IMR-90 (cell line): ENCODE results near the gene PDE6H. TPM values are rescaled to one million over a fixed set of nuclear protein-coding genes. Genes with fewer than 3 reads are reported as not detected.

Source experiments
- ATAC-seq: fragments of 200-7000 bp; cut with Tn5 transposase; 2 replicates; pipeline ENCODE4 v1.9.1; 2020; ENCODE audit warnings: low read depth, mild to moderate bottlenecking, moderate library complexity
- BruUV-seq: library from RNA; stranded (reverse); fragments of 400-500 nt; replicated peaks from 2 replicates; lab custom pipeline; 2021; lab: Mats Ljungman, UMichigan
- CTCF ChIA-PET: fragments of 300-600 bp; formaldehyde crosslinking; extraction: SDS; loops from one replicate; lab custom pipeline; 2021; ENCODE audit warnings: antibody characterized with exemption; lab: Yijun Ruan, JAX
- POLR2A ChIA-PET: fragments of 300-600 bp; sonication (Branson Sonifier 250); formaldehyde crosslinking; loops from one replicate; lab custom pipeline; 2022; ENCODE audit warnings: antibody characterized with exemption; ENCODE audit not compliant: unreplicated experiment; lab: Charles Lee
- DNase-seq: peaks from one replicate; pipeline ENCODE4 v3.0.0; 2013
- H2AFZ ChIP-seq: replicated peaks from 2 replicates; pipeline ENCODE3; 2013; ENCODE audit warnings: low read length, mild to moderate bottlenecking; ENCODE audit not compliant: poor library complexity
- H2AK5ac ChIP-seq: 2 replicates; pipeline ENCODE4 v1.6.1; 2013; ENCODE audit warnings: low read depth, low read length, inconsistent platforms
- H2AK9ac ChIP-seq: replicated peaks from 2 replicates; pipeline ENCODE3; 2013; ENCODE audit warnings: mild to moderate bottlenecking, low read depth, low read length, moderate library complexity; ENCODE audit not compliant: poor library complexity
- H2BK120ac ChIP-seq: 2 replicates; pipeline ENCODE4 v1.6.1; 2013; ENCODE audit warnings: low read depth, low read length, inconsistent platforms
- H2BK15ac ChIP-seq: 3 replicates; pipeline ENCODE4 v1.6.1; 2013; ENCODE audit warnings: low read depth, low read length, inconsistent platforms
- H2BK20ac ChIP-seq: 2 replicates; pipeline ENCODE4 v1.6.1; 2013; ENCODE audit warnings: low read depth, mild to moderate bottlenecking, inconsistent platforms, low read length, moderate library complexity
- H2BK5ac ChIP-seq: 2 replicates; pipeline ENCODE4 v1.6.1; 2013; ENCODE audit warnings: mild to moderate bottlenecking, low read depth, low read length, inconsistent platforms; ENCODE audit not compliant: poor library complexity, severe bottlenecking
- H3K14ac ChIP-seq: replicated peaks from 2 replicates; pipeline ENCODE4 v1.6.1; 2013; ENCODE audit warnings: low read depth, low read length, inconsistent platforms
- H3K18ac ChIP-seq: 2 replicates; pipeline ENCODE4 v1.6.1; 2013; ENCODE audit warnings: low read depth, low read length, control low read depth
- H3K23ac ChIP-seq: 2 replicates; pipeline ENCODE4 v1.6.1; 2013; ENCODE audit warnings: low read depth, low read length, inconsistent platforms
- H3K27ac ChIP-seq: 2 replicates; pipeline ENCODE4 v1.5.1; 2013; ENCODE audit warnings: mild to moderate bottlenecking, control low read depth, low read length; ENCODE audit not compliant: insufficient read depth
- H3K27me3 ChIP-seq: 2 replicates; pipeline ENCODE4 v1.6.1; 2013; ENCODE audit warnings: low read length; ENCODE audit not compliant: control insufficient read depth, insufficient read depth
- H3K36me3 ChIP-seq: 2 replicates; pipeline ENCODE4 v1.6.1; 2013; ENCODE audit warnings: low read length, mixed read lengths; ENCODE audit not compliant: control insufficient read depth, insufficient read depth
- H3K4ac ChIP-seq: 2 replicates; pipeline ENCODE4 v1.6.1; 2013; ENCODE audit warnings: low read depth, low read length, inconsistent platforms
- H3K4me1 ChIP-seq: 2 replicates; pipeline ENCODE4 v1.6.1; 2013; ENCODE audit warnings: low read length, mixed read lengths; ENCODE audit not compliant: control insufficient read depth, insufficient read depth
- H3K4me2 ChIP-seq: 2 replicates; pipeline ENCODE4 v1.6.1; 2013; ENCODE audit warnings: low read depth, mild to moderate bottlenecking, control low read depth, low read length, moderate library complexity
- H3K4me3 ChIP-seq: 2 replicates; pipeline ENCODE4 v1.5.1; 2013; ENCODE audit warnings: low read depth, mild to moderate bottlenecking, control low read depth, low read length, moderate library complexity; ENCODE audit not compliant: insufficient read depth
- H3K56ac ChIP-seq: 2 replicates; pipeline ENCODE4 v1.6.1; 2013; ENCODE audit warnings: low read length, inconsistent platforms; ENCODE audit not compliant: insufficient read depth; ENCODE audit errors: extremely low read depth
- H3K79me1 ChIP-seq, 2 experiments: 2 replicates each; pipeline ENCODE4 v1.6.1; 2013; ENCODE audit warnings: low read length in 2 of 2, inconsistent platforms in 1 of 2, low read depth in 1 of 2
- H3K9ac ChIP-seq: 2 replicates; pipeline ENCODE4 v1.6.1; 2013; ENCODE audit warnings: low read depth, low read length, control low read depth
- H3K9me1 ChIP-seq: 2 replicates; pipeline ENCODE4 v1.6.1; 2013; ENCODE audit warnings: low read length, inconsistent platforms; ENCODE audit not compliant: insufficient read depth
- H3K9me3 ChIP-seq: 2 replicates; pipeline ENCODE4 v1.6.1; 2013; ENCODE audit warnings: low read length; ENCODE audit not compliant: control insufficient read depth, insufficient read depth
- H4K20me1 ChIP-seq: 2 replicates; pipeline ENCODE4 v1.6.1; 2013; ENCODE audit warnings: low read length, inconsistent platforms; ENCODE audit not compliant: insufficient read depth
- H4K5ac ChIP-seq: 2 replicates; pipeline ENCODE4 v1.6.1; 2013; ENCODE audit warnings: mild to moderate bottlenecking, low read depth, low read length, control low read depth
- H4K8ac ChIP-seq, 2 experiments: 2 replicates each; pipeline ENCODE4 v1.6.1; 2013; ENCODE audit warnings: low read depth in 2 of 2, low read length in 2 of 2, control low read depth in 1 of 2, inconsistent platforms in 1 of 2
- H4K91ac ChIP-seq: 2 replicates; pipeline ENCODE4 v1.6.1; 2013; ENCODE audit warnings: low read depth, low read length, inconsistent platforms; ENCODE audit not compliant: insufficient read depth
- CHD1 ChIP-seq: IDR thresholded peaks from 2 replicates; pipeline ENCODE4 v1.6.1; 2012; ENCODE audit warnings: low read depth, low read length, improper control_type of control experiment
- MAFK ChIP-seq: IDR thresholded peaks from 2 replicates; pipeline ENCODE4 v1.6.1; 2012; ENCODE audit warnings: low read depth, low read length, improper control_type of control experiment
- MXI1 ChIP-seq: IDR thresholded peaks from 2 replicates; pipeline ENCODE4 v1.6.1; 2012; ENCODE audit warnings: low read depth, mild to moderate bottlenecking, low read length, moderate library complexity, borderline replicate concordance
- NFE2L2 ChIP-seq: fragments of 150-350 bp; IDR thresholded peaks from 2 replicates; pipeline ENCODE4 v1.6.1; 2016; ENCODE audit warnings: low read depth, mild to moderate bottlenecking, low read length
- RAD21 ChIP-seq: IDR thresholded peaks from 2 replicates; pipeline ENCODE4 v1.6.1; 2012; ENCODE audit warnings: low read length, improper control_type of control experiment
- RFX5 ChIP-seq: IDR thresholded peaks from 2 replicates; pipeline ENCODE4 v1.8.0; 2012; ENCODE audit warnings: low read depth, mild to moderate bottlenecking, low read length, moderate library complexity
- SMC3 ChIP-seq: fragments of 150-350 bp; IDR thresholded peaks from 2 replicates; pipeline ENCODE4 v1.6.1; 2016; ENCODE audit warnings: low read depth, mild to moderate bottlenecking, antibody characterized with exemption, low read length, moderate library complexity
- USF2 ChIP-seq: fragments of 150-350 bp; IDR thresholded peaks from 2 replicates; pipeline ENCODE4 v1.6.1; 2017; ENCODE audit warnings: mild to moderate bottlenecking, antibody characterized with exemption, low read length, low read depth
- WGBS, 2 experiments: methylation state at CpG; one replicate each; pipeline versions ENCODE4 v1.1.5 to v1.1.7; 2013; ENCODE audit warnings: missing lambda C conversion rate in 2 of 2; ENCODE audit not compliant: insufficient read length in 1 of 2; ENCODE audit errors: extremely low coverage in 2 of 2; 5-methylcytosine and 5-hydroxymethylcytosine counted together
- dilution Hi-C: fragments of 300-500 bp; cut with HindIII; formaldehyde crosslinking; loops from one replicate; pipeline ENCODE4 v1.14.3; 2018; ENCODE audit warnings: low sequenced_read_pairs; ENCODE audit not compliant: unreplicated experiment
- in situ Hi-C: fragments of 300-500 bp; cut with MboI; formaldehyde crosslinking; loops from 3 replicates; pipeline ENCODE4 v1.14.3; 2019; ENCODE audit warnings: low sequenced_read_pairs, inconsistent platforms, mixed read lengths
- intact Hi-C: fragments of 100-400 bp; cut with micrococcal nuclease; formaldehyde crosslinking; loops from 2 replicates; pipeline ENCODE4 v1.10.0; 2022
- polyA plus RNA-seq, 3 experiments: library from polyadenylated mRNA; depleted of rRNA; stranded (reverse); fragments of >200 nt; gene quantifications; 2 replicates each; pipeline ENCODE4 v1.2.3, GENCODE V29; 2012; ENCODE audit warnings: low replicate concordance in 1 of 3
- total RNA-seq: library from RNA; depleted of rRNA; stranded (reverse); fragments of >200 nt; gene quantifications from 2 replicates; pipeline ENCODE4 v1.2.3, GENCODE V29; 2012

The PDE6H gene
- total and polyA plus RNA-seq, 2 of the 4 experiments (the other 2 are of a cell fraction), result not detected

- Histone ChIP-seq H2BK15ac (no peak overlapping the region; the same call in 2 of the 3 replicates), H3K14ac (no peak overlapping the region), H4K8ac (no peak overlapping the region), H4K20me1 (no peaks in the 10 kb centered on the region), H3K4me1 (peaks cover 10% of the 10 kb centered on the region), H4K91ac (no peak overlapping the region), H2AFZ (no peak overlapping the region), H3K4ac (no peak overlapping the region; the same call in 1 of the 2 replicates), H3K4me3 (no peak overlapping the region), H2AK5ac (no peak overlapping the region), H3K79me1 (no peaks in the 10 kb centered on the region), H2AK9ac (no peak overlapping the region), H2BK20ac (no peak overlapping the region), H4K5ac (no peak overlapping the region), H2BK120ac (no peak overlapping the region), H3K4me2 (no peak overlapping the region), H3K9ac (no peak overlapping the region), H3K27me3 (no peaks in the 10 kb centered on the region), H3K56ac (no peak overlapping the region), H3K9me3 (no peaks in the 10 kb centered on the region), H2BK5ac (peak overlapping the region; percentile 20), H3K9me1 (peaks cover 10% of the 10 kb centered on the region; the same call in 1 of the 2 replicates), H3K18ac (no peak overlapping the region), H3K27ac (no peak overlapping the region), H3K36me3 (no peaks in the 10 kb centered on the region), H3K23ac (no peak overlapping the region)
- in situ Hi-C loops, result loop anchor here (25.0 kb wide), 1 partner anchor 755 kb away; no protein-coding TSS in a partner anchor
- dilution Hi-C loops, result no loop called here
- no peak for ATAC-seq
- no CpG with 5 or more reads among the region's 3 CpGs for WGBS, 2 experiments
- intact Hi-C loops, result loop anchor here (10.0 kb wide), 1 partner anchor 532 kb away; no protein-coding TSS in a partner anchor
- no peak for DNase-seq
- BruUV-seq, result no TSS peak
- POLR2A ChIA-PET, result no interaction called here
- CTCF ChIA-PET, result no interaction called here
- TF ChIP-seq MAFK (no peak), USF2 (no peak), RAD21 (no peak), MXI1 (no peak), SMC3 (no peak), CHD1 (no peak), NFE2L2 (no peak), RFX5 (no peak)
Observed at GRCh38 chr12:14992673-14993072, 19.8 kb downstream of the PDE6H start.
